ENCODE results near the gene AQR.

DNA sequence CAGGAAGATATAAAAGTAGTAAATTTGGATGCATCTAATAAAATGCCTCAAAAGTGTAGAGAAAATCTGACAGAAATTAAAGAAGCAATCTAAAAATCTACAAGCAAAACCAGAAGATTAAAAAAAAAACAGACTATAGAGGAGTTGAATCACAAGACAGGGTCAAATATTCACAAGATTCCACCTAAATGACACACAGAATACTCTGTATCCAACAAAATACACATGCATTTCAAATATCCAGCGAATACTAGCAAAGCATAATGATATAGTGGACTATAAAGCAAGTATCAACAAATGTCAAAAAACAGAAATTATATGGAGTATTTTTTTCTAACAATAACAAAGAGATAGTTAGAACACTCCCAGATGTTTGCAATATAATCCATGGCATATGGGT lies 153.7 kb downstream of the AQR start:
- no peak for TF ChIP-seq GATA2 (CRISPR knock-in tag; IDR thresholded peaks at IDR 0.05)
- TF ChIP-seq, protein P1, sequence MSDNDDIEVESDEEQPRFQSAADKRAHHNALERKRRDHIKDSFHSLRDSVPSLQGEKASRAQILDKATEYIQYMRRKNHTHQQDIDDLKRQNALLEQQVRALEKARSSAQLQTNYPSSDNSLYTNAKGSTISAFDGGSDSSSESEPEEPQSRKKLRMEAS (IDR thresholded peaks at IDR 0.05; ENCODE audit: low read depth): no peak
